ENCODE measurements around the gene FUT8. TPM values are rescaled to one million over a fixed set of nuclear protein-coding genes. Genes with fewer than 3 reads are reported as not detected.
A peak's percentile ranks its signal among the peaks of the same experiment; 100 is the strongest.

FUT8 gene
- total and polyA plus RNA-seq, 2 experiments from 2014 or later: 17.4 to 35.4 TPM

GRCh38 chr14:65554837-65555236 is 142.3 kb downstream of the FUT8 start:
- TF ChIP-seq, protein P1, sequence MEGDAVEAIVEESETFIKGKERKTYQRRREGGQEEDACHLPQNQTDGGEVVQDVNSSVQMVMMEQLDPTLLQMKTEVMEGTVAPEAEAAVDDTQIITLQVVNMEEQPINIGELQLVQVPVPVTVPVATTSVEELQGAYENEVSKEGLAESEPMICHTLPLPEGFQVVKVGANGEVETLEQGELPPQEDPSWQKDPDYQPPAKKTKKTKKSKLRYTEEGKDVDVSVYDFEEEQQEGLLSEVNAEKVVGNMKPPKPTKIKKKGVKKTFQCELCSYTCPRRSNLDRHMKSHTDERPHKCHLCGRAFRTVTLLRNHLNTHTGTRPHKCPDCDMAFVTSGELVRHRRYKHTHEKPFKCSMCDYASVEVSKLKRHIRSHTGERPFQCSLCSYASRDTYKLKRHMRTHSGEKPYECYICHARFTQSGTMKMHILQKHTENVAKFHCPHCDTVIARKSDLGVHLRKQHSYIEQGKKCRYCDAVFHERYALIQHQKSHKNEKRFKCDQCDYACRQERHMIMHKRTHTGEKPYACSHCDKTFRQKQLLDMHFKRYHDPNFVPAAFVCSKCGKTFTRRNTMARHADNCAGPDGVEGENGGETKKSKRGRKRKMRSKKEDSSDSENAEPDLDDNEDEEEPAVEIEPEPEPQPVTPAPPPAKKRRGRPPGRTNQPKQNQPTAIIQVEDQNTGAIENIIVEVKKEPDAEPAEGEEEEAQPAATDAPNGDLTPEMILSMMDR (IDR thresholded peaks at IDR 0.05; ENCODE audit: low read depth, low read length): no peak
- H3K9me3 ChIP-seq (ENCODE audit: low read depth): no peaks in the 10 kb centered on the region
- no peak overlapping the region for H3K4me3 ChIP-seq

DNA sequence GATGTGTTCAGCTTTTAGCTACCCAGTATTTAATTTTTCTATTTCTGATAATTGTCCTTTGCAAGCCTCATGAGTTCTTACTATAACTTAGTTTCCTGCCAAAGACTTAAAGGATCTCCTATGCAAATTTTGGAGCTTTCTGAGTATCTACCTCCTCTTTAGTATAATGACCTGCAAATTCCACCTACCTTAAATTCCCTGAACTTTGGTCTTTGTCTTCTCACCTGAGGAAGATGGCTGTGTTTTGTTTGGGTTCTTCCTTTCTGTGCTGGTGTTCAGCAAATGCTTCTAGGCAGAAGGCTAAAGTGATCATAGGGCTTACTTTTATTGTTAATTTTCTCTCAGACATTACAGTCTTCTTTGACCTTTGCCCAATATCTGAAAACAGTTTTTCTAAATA is 142.8 kb downstream of the FUT8 start:
- no peak overlapping the region for H3K4me3 ChIP-seq
- H3K27me3 ChIP-seq: no peaks in the 10 kb centered on the region
- H3K36me3 ChIP-seq: no peaks in the 10 kb centered on the region
- H3K4me1 ChIP-seq (ENCODE audit: low read depth): no peaks in the 10 kb centered on the region
- H3K9me3 ChIP-seq (ENCODE audit: low read depth): no peaks in the 10 kb centered on the region
- TF ChIP-seq, protein P1 (IDR thresholded peaks at IDR 0.05; ENCODE audit: low read depth, low read length): no peak
- H3K27ac ChIP-seq: no peak overlapping the region
- DNase-seq (ENCODE audit: low read depth in 1 of 2, low spot score in 1 of 2): no peak

More at GRCh38 chr14:65554837-65555236, 142.3 kb downstream of the FUT8 start:
- Histone ChIP-seq H3K36me3 (no peaks in the 10 kb centered on the region), H3K4me1 (ENCODE audit: low read depth) (no peaks in the 10 kb centered on the region), H3K27me3 (no peaks in the 10 kb centered on the region), H3K27ac (no peak overlapping the region)
- no peak for DNase-seq (ENCODE audit: low read depth in 1 of 2, low spot score in 1 of 2)

DNA sequence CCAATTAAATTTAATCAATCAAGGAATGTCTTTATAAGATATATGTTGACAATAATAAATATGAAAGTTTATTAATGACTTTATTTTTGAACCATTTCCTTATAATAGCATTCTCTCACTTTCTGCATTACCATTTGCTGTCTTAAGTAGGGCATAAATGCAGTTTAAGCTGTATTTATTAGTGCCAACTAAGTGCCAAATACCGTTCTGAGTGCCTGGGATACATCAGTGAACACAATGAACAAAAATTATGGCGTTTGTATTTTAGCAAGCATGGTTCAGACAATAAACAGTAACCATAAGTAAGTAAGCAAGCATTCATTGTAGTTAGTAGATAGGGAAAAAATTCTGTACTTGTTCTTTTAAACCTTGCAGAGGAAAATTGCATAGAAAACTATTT is 145.8 kb downstream of the FUT8 start:
- H3K27ac ChIP-seq: no peak overlapping the region
- H3K4me3 ChIP-seq: no peak overlapping the region
- DNase-seq (ENCODE audit: low read depth in 1 of 2, low spot score in 1 of 2): peak in 1 of 2 donors; percentile 14
- no peaks in the 10 kb centered on the region for H3K36me3 ChIP-seq
- no peaks in the 10 kb centered on the region for H3K4me1 ChIP-seq (ENCODE audit: low read depth)
- H3K27me3 ChIP-seq: no peaks in the 10 kb centered on the region
- TF ChIP-seq, protein P1 (IDR thresholded peaks at IDR 0.05; ENCODE audit: low read depth, low read length): no peak
- H3K9me3 ChIP-seq (ENCODE audit: low read depth): no peaks in the 10 kb centered on the region

DNA sequence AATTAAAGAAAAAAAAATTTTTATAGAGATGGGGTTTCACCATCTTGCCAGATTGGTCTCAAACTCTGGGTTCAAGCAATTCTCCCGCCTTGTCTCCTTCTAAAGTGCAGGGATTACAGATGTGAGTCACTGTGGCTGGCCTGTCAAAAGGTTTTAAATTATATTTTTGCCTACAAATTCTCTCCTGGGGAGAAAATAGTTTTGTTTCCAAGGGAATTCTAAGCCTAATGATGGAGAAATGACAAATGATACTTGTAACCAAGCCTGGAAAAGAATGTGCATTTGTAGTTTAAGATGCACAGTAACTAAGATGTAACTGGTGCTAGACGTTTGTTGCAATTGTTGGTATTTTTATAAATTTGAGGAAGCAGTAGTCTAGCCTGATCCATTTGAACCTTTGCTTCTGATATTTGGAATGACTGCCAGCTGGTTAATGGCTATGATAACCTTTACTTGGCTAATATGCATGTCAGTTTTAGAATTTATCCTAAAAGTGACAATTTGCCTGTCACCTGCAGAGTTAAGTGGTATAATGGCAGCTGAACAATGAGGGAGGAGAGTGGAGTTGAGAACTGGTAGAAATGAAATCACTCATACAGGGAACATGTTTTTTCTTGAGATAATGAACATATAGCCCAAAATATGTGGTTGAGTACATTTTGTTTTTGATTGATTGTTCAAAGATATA is 148.0 kb downstream of the FUT8 start:
- no peaks in the 10 kb centered on the region for H3K36me3 ChIP-seq
- DNase-seq (ENCODE audit: low read depth in 1 of 2, low spot score in 1 of 2): no peak
- H3K27ac ChIP-seq: no peak overlapping the region
- H3K9me3 ChIP-seq (ENCODE audit: low read depth): no peaks in the 10 kb centered on the region
- no peaks in the 10 kb centered on the region for H3K27me3 ChIP-seq
- no peak overlapping the region for H3K4me3 ChIP-seq
- TF ChIP-seq, protein P1 (IDR thresholded peaks at IDR 0.05; ENCODE audit: low read depth, low read length): no peak
- no peaks in the 10 kb centered on the region for H3K4me1 ChIP-seq (ENCODE audit: low read depth)

DNA sequence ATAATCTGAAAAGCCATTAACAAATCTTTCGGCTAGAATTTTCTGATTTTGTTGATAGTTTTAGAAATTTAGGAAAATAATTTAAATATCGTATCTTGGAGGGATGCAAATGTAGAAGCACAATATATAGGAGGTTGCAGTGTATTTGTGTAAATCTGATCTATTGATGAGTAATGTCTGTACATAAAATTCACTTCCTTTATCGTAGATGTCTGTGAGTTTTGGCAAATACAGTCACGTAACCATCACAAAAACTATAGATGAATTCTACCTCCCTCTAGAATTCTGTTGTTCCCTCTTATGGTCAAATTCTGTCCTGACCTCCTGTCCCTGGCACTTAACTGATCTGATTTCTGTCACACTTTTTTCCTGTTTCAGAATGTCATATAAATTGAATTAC is 151.8 kb downstream of the FUT8 start:
- no peak for DNase-seq (ENCODE audit: low read depth in 1 of 2, low spot score in 1 of 2)
- Histone ChIP-seq H3K36me3 (no peaks in the 10 kb centered on the region), H3K9me3 (ENCODE audit: low read depth) (no peaks in the 10 kb centered on the region), H3K4me1 (ENCODE audit: low read depth) (peaks cover 4% of the 10 kb centered on the region), H3K4me3 (no peak overlapping the region), H3K27ac (no peak overlapping the region), H3K27me3 (no peaks in the 10 kb centered on the region)
- TF ChIP-seq, protein P1 (IDR thresholded peaks at IDR 0.05; ENCODE audit: low read depth, low read length): no peak

Data from cardiac muscle cell (in vitro differentiated cells and primary cell).